ENCODE measurements around the gene CHCHD2.

DNA sequence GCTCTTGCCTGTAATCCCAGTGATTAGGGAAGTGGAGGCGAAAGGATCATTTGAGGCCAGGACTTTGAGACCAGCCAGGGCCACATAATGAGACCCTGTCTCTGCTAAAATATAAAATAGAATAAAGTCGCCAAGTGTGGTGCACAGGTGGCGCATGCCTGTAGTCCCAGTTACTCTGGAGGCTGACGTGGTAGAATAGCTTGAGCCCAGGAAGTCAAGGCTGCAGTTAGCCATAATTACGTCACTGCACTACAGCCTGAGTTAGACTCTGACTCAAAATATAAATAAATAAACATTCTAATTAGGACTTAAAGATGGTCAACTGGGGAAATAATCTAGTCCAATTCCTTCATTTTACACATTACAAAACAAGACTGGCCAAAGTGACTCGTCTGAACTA is 768 bp downstream of the CHCHD2 start:
- TF ChIP-seq CTCF (IDR thresholded peaks at IDR 0.05) (no peak), POLR2A (IDR thresholded peaks at IDR 0.05) (no peak)
